SK-N-SH (cell line): ENCODE data around the gene SIDT2.

Experiments
- CTCF ChIP-seq: fragments of 200-600 bp; sonication (generic); IDR thresholded peaks from 2 replicates; pipeline ENCODE4 v1.6.1; 2017; ENCODE audit warnings: antibody characterized with exemption, mild to moderate bottlenecking, moderate library complexity
- EP300 ChIP-seq, 2 experiments: IDR thresholded peaks; 2 replicates each; pipeline versions ENCODE4 v1.4.0 to v1.6.1; 2012; ENCODE audit warnings: borderline replicate concordance in 1 of 2, low read depth in 1 of 2, low read length in 1 of 2
- GABPA ChIP-seq: IDR thresholded peaks from 2 replicates; pipeline ENCODE4 v1.4.0; 2012; ENCODE audit warnings: low read depth, mild to moderate bottlenecking
- JUND ChIP-seq: IDR thresholded peaks from 2 replicates; pipeline ENCODE4 v1.4.0; 2012
- MAX ChIP-seq: IDR thresholded peaks from 2 replicates; pipeline ENCODE4 v1.4.0; 2012; ENCODE audit warnings: low read depth
- NFIC ChIP-seq: IDR thresholded peaks from 2 replicates; pipeline ENCODE4 v1.4.0; 2012; ENCODE audit warnings: borderline replicate concordance
- PBX3 ChIP-seq: IDR thresholded peaks from 2 replicates; pipeline ENCODE4; 2012
- POLR2AphosphoS5 ChIP-seq: IDR thresholded peaks from 2 replicates; pipeline ENCODE4 v1.6.1; 2012; ENCODE audit warnings: low read depth, low read length
- RAD21 ChIP-seq: IDR thresholded peaks from 2 replicates; pipeline ENCODE4 v1.6.1; 2012; ENCODE audit warnings: mild to moderate bottlenecking, low read length
- RFX5 ChIP-seq: IDR thresholded peaks from 2 replicates; pipeline ENCODE4 v1.6.1; 2012; ENCODE audit warnings: mild to moderate bottlenecking, improper control_type of control experiment, low read length
- SIN3A ChIP-seq: IDR thresholded peaks from 2 replicates; pipeline ENCODE4 v1.6.1; 2012; ENCODE audit warnings: low read depth, mild to moderate bottlenecking, low read length, moderate library complexity, borderline replicate concordance
- TEAD4 ChIP-seq: IDR thresholded peaks from 2 replicates; pipeline ENCODE4 v1.4.0; 2012; ENCODE audit warnings: mild to moderate bottlenecking, borderline replicate concordance; ENCODE audit not compliant: insufficient read depth
- USF1 ChIP-seq: IDR thresholded peaks from 2 replicates; pipeline ENCODE4 v1.4.0; 2012; ENCODE audit warnings: low read depth, borderline replicate concordance
- YY1 ChIP-seq: IDR thresholded peaks from 2 replicates; pipeline ENCODE4 v1.4.0; 2012; ENCODE audit warnings: low read depth, mild to moderate bottlenecking

GRCh38 chr11:117231842-117232091 is 53.2 kb downstream of the SIDT2 start, which contains the start of gene PCSK7:
- TF ChIP-seq TEAD4: no peak
- no peak for TF ChIP-seq EP300 (IDR thresholded peaks at IDR 0.05; ENCODE audit: borderline replicate concordance in 1 of 2, low read depth in 1 of 2, low read length in 1 of 2)
- TF ChIP-seq CTCF: no peak
- no peak for TF ChIP-seq USF1
- no peak for TF ChIP-seq JUND
- 0 out of 2 replicates have a peak, but pooled peaks have one; percentile 28 for TF ChIP-seq MAX
- no peak; the same call in 1 of the 2 replicates for TF ChIP-seq POLR2AphosphoS5
- no peak for TF ChIP-seq SIN3A
- no peak for TF ChIP-seq YY1
- TF ChIP-seq RAD21: no peak
- no peak for TF ChIP-seq PBX3
- TF ChIP-seq NFIC: no peak
- TF ChIP-seq RFX5: no peak
- TF ChIP-seq GABPA: peak; percentile 76
